Activated T-cell treated with anti-CD3 and anti-CD28 coated beads for 24 hours (primary cell): ENCODE measurements around the gene MXD4.
"Not testable (repeated sequence)": the region's sequence is repeated elsewhere in the genome, so short reads cannot be mapped to it uniquely, and the experiment has no call there.

ENCODE experiments used
- DNase-seq: peaks from one replicate; pipeline ENCODE4 v3.0.0-alpha.2; 2020; ENCODE audit warnings: low read depth

MXD4 gene

DNA sequence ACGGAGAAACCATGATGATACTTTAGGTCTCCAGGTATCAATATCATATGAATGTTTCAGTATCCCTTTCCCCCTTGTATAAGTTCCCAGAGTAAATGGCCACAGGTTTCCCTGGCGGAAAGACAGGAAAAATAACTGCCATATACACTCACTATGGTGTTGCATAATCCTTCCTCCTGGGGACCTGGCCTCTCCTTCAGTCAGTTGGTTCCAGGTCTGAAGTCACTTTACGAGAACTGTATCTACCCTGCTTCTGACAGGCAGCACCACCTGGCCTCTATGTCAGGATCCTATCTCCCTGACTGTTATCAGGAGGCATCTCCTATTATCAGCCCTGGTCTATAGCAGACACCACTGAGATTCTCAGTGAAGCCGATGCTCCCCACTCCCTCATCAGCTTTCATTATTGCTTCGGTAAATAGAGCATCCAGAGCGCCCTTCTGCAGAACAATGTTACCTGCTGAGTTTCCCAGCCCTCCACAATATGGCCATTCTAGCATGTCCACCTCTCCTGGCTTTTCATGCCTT, 42.6 kb downstream of the MXD4 start:
- no peak for DNase-seq

DNA sequence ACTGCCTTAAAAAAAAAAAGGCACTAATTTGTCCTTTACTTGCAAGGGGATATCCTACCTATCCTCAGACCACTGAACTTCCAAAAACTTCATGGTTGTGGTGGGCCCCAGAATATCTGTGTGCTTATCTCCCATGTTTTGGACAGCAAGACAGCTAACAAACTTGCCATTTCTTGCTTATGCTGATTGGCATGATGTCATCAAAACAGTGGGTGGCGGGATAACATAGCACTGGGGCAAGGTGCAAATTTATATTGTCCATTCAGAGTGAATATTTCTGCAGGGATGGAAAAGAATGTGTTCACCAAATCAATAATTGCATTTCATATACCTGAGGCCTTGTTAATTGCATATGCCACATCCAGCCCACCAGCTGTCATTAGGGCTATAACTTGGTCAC, 43.5 kb downstream of the MXD4 start:
- no peak for DNase-seq

DNA sequence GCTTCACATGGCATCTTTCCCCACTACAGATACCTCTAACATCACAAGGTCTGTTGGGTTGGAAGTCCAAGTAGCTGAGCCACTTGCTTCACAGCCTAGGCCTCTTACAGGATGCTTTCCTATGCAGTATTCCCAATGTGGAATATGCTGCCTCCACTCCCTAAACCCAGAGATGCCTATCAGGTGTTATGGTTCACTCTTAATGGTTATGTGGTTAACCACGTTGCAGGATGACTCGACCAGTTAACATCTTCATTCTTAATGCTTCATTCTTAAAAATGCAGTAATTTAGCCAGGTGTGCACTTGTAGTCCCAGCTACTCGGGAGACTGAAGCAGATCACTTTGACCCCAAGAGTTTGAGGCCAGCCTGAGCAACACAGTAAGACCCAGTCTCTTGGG, 44.2 kb downstream of the MXD4 start:
- no peak for DNase-seq

DNA sequence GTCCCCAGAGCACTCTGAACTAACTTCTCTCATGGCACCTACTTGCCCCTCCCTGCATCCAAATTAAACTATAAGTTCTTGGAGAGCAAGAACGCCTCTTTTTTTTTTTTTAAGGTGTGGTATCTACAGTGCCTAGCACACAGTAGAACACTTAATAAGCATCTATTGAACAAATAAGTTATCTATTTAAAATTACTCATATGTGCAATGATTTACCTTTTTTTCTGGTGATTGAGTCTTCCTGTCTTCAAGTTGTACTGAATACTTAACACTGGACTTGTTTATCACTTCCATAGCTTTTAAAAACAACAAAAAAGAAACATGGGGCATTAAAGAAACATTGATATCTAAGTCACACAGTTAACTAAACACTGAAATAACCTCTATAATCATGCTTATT, 49.1 kb downstream of the MXD4 start:
- DNase-seq = no peak

DNA sequence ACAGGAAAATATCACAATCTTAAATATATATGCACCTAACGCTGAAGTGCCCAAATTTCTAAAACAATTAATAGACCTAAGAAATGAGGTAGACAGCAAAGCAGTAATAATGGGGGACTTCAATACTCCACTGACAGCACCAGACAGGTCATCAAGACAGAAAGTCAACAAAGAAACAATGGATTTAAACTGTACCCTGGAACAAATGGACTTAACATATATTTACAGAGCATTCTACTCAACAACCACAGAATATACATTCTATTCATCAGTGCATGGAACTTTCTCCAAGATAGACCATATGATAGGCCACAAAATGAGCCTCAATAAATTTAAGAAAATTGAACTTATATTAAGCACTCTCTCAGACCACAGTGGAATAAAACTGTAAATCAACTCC, 59.1 kb downstream of the MXD4 start:
- not testable (repeated sequence) for DNase-seq
